Aorta (tissue), 5 donors: ENCODE data around the gene PRKD2. TPM values are rescaled to one million over a fixed set of nuclear protein-coding genes. Genes with fewer than 3 reads are reported as not detected.

Experiments used
- ATAC-seq: fragments of 200-7000 bp; cut with Tn5 transposase; one replicate; pipeline ENCODE4 v1.9.1; 2022; ENCODE audit warnings: moderate library complexity; ENCODE audit not compliant: low FRiP score
- DNase-seq, 2 donors: peaks; one replicate each; pipeline ENCODE4 v3.0.0-alpha.2; 2020
- H3K27ac ChIP-seq, 2 donors: one replicate each; pipeline ENCODE4 v1.5.1; 2013; ENCODE audit warnings: low read length in 2 of 2, mild to moderate bottlenecking in 2 of 2, moderate library complexity in 2 of 2, control low read depth in 1 of 2, inconsistent platforms in 1 of 2, low read depth in 1 of 2
- H3K27me3 ChIP-seq, 2 donors: one replicate each; pipeline ENCODE4 v1.6.1; 2013; ENCODE audit warnings: control low read depth in 1 of 2, low read length in 1 of 2, mild to moderate bottlenecking in 1 of 2, moderate library complexity in 1 of 2; ENCODE audit not compliant: insufficient read depth in 2 of 2, control insufficient read depth in 1 of 2
- H3K36me3 ChIP-seq, 2 donors: one replicate each; pipeline ENCODE4 v1.6.1; 2013; ENCODE audit warnings: control low read depth in 1 of 2, low read length in 1 of 2, mild to moderate bottlenecking in 1 of 2; ENCODE audit not compliant: insufficient read depth in 2 of 2, control insufficient read depth in 1 of 2
- H3K4me1 ChIP-seq, 2 donors: one replicate each; pipeline ENCODE4 v1.6.1; 2013; ENCODE audit warnings: low read length in 2 of 2, control low read depth in 1 of 2, mild to moderate bottlenecking in 1 of 2, moderate library complexity in 1 of 2; ENCODE audit not compliant: insufficient read depth in 2 of 2, control insufficient read depth in 1 of 2
- H3K4me3 ChIP-seq, 2 donors: one replicate each; pipeline ENCODE4 v1.5.1; 2013; ENCODE audit warnings: low read length in 2 of 2, control low read depth in 1 of 2, mild to moderate bottlenecking in 1 of 2
- H3K9me3 ChIP-seq: one replicate; pipeline ENCODE4 v1.6.1; 2013; ENCODE audit warnings: mild to moderate bottlenecking, low read length; ENCODE audit not compliant: control insufficient read depth
- WGBS, 2 donors: extraction: QIAGEN DNeasy Blood & Tissue Kit; methylation state at CpG; one replicate each; pipeline ENCODE4 v1.1.7; 2013; 5-methylcytosine and 5-hydroxymethylcytosine counted together
- intact Hi-C, 2 donors: fragments of 100-400 bp; cut with DNase I; formaldehyde crosslinking; loops; one replicate each; pipeline versions ENCODE4 v1.14.2 to v1.15.0; 2022
- polyA plus RNA-seq, 2 donors: library from polyadenylated mRNA; stranded (reverse); fragments of 200-250 nt; gene quantifications; one replicate each; pipeline ENCODE4 v1.2.3, GENCODE V29; 2013
- total RNA-seq, 2 donors: library from RNA; stranded (reverse); fragmentation: NEBNext Ultra II Directional; extraction: Animal tissue kit (Norgen Biotek cat#: 25700); gene quantifications; one replicate each; pipeline ENCODE4 v1.2.1, GENCODE V29; 2021
- donor health status: healthy with polysubstance abuse.
- donor health status: Bipolar disorder and iron deficiency.
- donor health status: DM: no; HTN: no; CAD: no.
- donor health status: DM: no; HTN: no; CAD: no.
- donor health status: DM: yes; HTN: yes; CAD: no.

The PRKD2 gene
- total and polyA plus RNA-seq, 4 donors, result 15.3 to 79.2 (median 52.4) TPM

- H3K9me3 ChIP-seq, result no peaks in the 10 kb centered on the region
- ATAC-seq (no peak), DNase-seq (no peak)
- no peaks in the 10 kb centered on the region for H3K27me3 ChIP-seq
- H3K36me3 ChIP-seq, result peaks cover 0 to 2% of the 10 kb centered on the region in 2 donors
- intact Hi-C loops, result no loop called here
- no peak overlapping the region for H3K27ac ChIP-seq
- 83 to 86% methylated on average over 24 to 25 of the region's 25 CpGs for WGBS, 2 donors
- peaks cover 0 to 3% of the 10 kb centered on the region in 2 donors for H3K4me1 ChIP-seq
- no peak overlapping the region for H3K4me3 ChIP-seq
These were observed 6.2 kb downstream of the PRKD2 start for GRCh38 chr19:46710687-46711086.

GRCh38 chr19:46704379-46705076 lies 12.4 kb downstream of the PRKD2 start:
- no peak overlapping the region for H3K4me3 ChIP-seq
- no peaks in the 10 kb centered on the region for H3K9me3 ChIP-seq
- no peaks in the 10 kb centered on the region for H3K4me1 ChIP-seq
- H3K27me3 ChIP-seq, result no peaks in the 10 kb centered on the region
- peak; percentile 81 to 95 for DNase-seq
- ATAC-seq, result peak; percentile 83
- intact Hi-C loops, result loop anchor here in 1 of 2 donors (2.0 kb wide), 1 partner anchor 24 kb away; no protein-coding TSS in a partner anchor
- H3K36me3 ChIP-seq, result peaks cover 2 to 5% of the 10 kb centered on the region in 2 donors
- 46 to 48% methylated on average over 20 to 21 of the region's 21 CpGs for WGBS, 2 donors
- no peak overlapping the region for H3K27ac ChIP-seq

GRCh38 chr19:46700704-46701103 lies 16.2 kb downstream of the PRKD2 start:
- no peak overlapping the region for H3K27ac ChIP-seq
- no peaks in the 10 kb centered on the region for H3K9me3 ChIP-seq
- intact Hi-C loops, result no loop called here
- 91 to 94% methylated on average over 13 of the region's 13 CpGs for WGBS, 2 donors
- no peaks in the 10 kb centered on the region for H3K4me1 ChIP-seq
- DNase-seq (no peak), ATAC-seq (no peak)
- H3K27me3 ChIP-seq, result no peaks in the 10 kb centered on the region
- no peak overlapping the region for H3K4me3 ChIP-seq
- peaks cover 4 to 6% of the 10 kb centered on the region in 2 donors for H3K36me3 ChIP-seq

- no peaks in the 10 kb centered on the region for H3K9me3 ChIP-seq
- no peak for ATAC-seq
- no peaks in the 10 kb centered on the region for H3K27me3 ChIP-seq
- intact Hi-C loops, result no loop called here
- no peak overlapping the region for H3K4me3 ChIP-seq
- H3K36me3 ChIP-seq, result peaks cover 6% of the 10 kb centered on the region in 2 donors
- H3K27ac ChIP-seq, result no peak overlapping the region
- no peak for DNase-seq
- H3K4me1 ChIP-seq, result no peaks in the 10 kb centered on the region
- WGBS, 2 donors, result 92 to 95% methylated on average over 11 of the region's 11 CpGs
These were observed 18.3 kb downstream of the PRKD2 start for GRCh38 chr19:46698395-46699321.

GRCh38 chr19:46697204-46697960 lies 19.5 kb downstream of the PRKD2 start:
- H3K4me1 ChIP-seq, result no peaks in the 10 kb centered on the region
- intact Hi-C loops, result no loop called here
- peaks cover 6% of the 10 kb centered on the region in 2 donors for H3K36me3 ChIP-seq
- ATAC-seq (peak; percentile 91), DNase-seq (peak; percentile 91 to 97)
- no peaks in the 10 kb centered on the region for H3K9me3 ChIP-seq
- H3K27me3 ChIP-seq, result no peaks in the 10 kb centered on the region
- 38 to 49% methylated on average over 38 to 39 of the region's 39 CpGs for WGBS, 2 donors
- no peak overlapping the region for H3K4me3 ChIP-seq
- no peak overlapping the region for H3K27ac ChIP-seq

- ATAC-seq, result no peak
These were observed 20.1 kb downstream of the PRKD2 start for GRCh38 chr19:46696866-46697203.

GRCh38 chr19:46696052-46696451 lies 20.9 kb downstream of the PRKD2 start:
- 93 to 94% methylated on average over 10 of the region's 10 CpGs for WGBS, 2 donors
- Histone ChIP-seq H3K4me3 (no peak overlapping the region), H3K36me3 (peaks cover 9 to 13% of the 10 kb centered on the region in 2 donors), H3K9me3 (no peaks in the 10 kb centered on the region), H3K4me1 (no peaks in the 10 kb centered on the region), H3K27ac (no peak overlapping the region), H3K27me3 (no peaks in the 10 kb centered on the region)
- DNase-seq (no peak), ATAC-seq (no peak)
- intact Hi-C loops, result no loop called here

More at GRCh38 chr19:46696866-46697203, 20.1 kb downstream of the PRKD2 start:
- peaks cover 6 to 11% of the 10 kb centered on the region in 2 donors for H3K36me3 ChIP-seq
- DNase-seq, result no peak
- H3K4me3 ChIP-seq, result no peak overlapping the region
- no peaks in the 10 kb centered on the region for H3K9me3 ChIP-seq
- intact Hi-C loops, result no loop called here
- H3K27me3 ChIP-seq, result no peaks in the 10 kb centered on the region
- no peaks in the 10 kb centered on the region for H3K4me1 ChIP-seq
- H3K27ac ChIP-seq, result no peak overlapping the region
- WGBS, 2 donors, result 88 to 92% methylated on average over 9 of the region's 9 CpGs

GRCh38 chr19:46693760-46694159 lies 23.2 kb downstream of the PRKD2 start:
- 90 to 94% methylated on average over 22 of the region's 22 CpGs for WGBS, 2 donors
- no peaks in the 10 kb centered on the region for H3K27me3 ChIP-seq
- H3K4me3 ChIP-seq, result no peak overlapping the region
- no peak overlapping the region for H3K27ac ChIP-seq
- DNase-seq (no peak), ATAC-seq (no peak)
- H3K9me3 ChIP-seq, result no peaks in the 10 kb centered on the region
- intact Hi-C loops, result no loop called here
- no peaks in the 10 kb centered on the region for H3K4me1 ChIP-seq
- peaks cover 4 to 15% of the 10 kb centered on the region in 2 donors for H3K36me3 ChIP-seq
